IMR-90 (cell line): ENCODE measurements around the gene KRTAP1-5. TPM values are rescaled to one million over a fixed set of nuclear protein-coding genes. Genes with fewer than 3 reads are reported as not detected.

Experiments used
- ATAC-seq: fragments of 200-7000 bp; cut with Tn5 transposase; 2 replicates; pipeline ENCODE4 v1.9.1; 2020; ENCODE audit warnings: low read depth, mild to moderate bottlenecking, moderate library complexity
- BruUV-seq: library from RNA; stranded (reverse); fragments of 400-500 nt; replicated peaks from 2 replicates; lab custom pipeline; 2021; lab: Mats Ljungman, UMichigan
- CTCF ChIA-PET: fragments of 300-600 bp; formaldehyde crosslinking; extraction: SDS; loops from one replicate; lab custom pipeline; 2021; ENCODE audit warnings: antibody characterized with exemption; lab: Yijun Ruan, JAX
- POLR2A ChIA-PET: fragments of 300-600 bp; sonication (Branson Sonifier 250); formaldehyde crosslinking; loops from one replicate; lab custom pipeline; 2022; ENCODE audit warnings: antibody characterized with exemption; ENCODE audit not compliant: unreplicated experiment; lab: Charles Lee
- DNase-seq: peaks from one replicate; pipeline ENCODE4 v3.0.0; 2013
- H2AFZ ChIP-seq: replicated peaks from 2 replicates; pipeline ENCODE3; 2013; ENCODE audit warnings: low read length, mild to moderate bottlenecking; ENCODE audit not compliant: poor library complexity
- H2AK5ac ChIP-seq: 2 replicates; pipeline ENCODE4 v1.6.1; 2013; ENCODE audit warnings: low read depth, low read length, inconsistent platforms
- H2AK9ac ChIP-seq: replicated peaks from 2 replicates; pipeline ENCODE3; 2013; ENCODE audit warnings: mild to moderate bottlenecking, low read depth, low read length, moderate library complexity; ENCODE audit not compliant: poor library complexity
- H2BK120ac ChIP-seq: 2 replicates; pipeline ENCODE4 v1.6.1; 2013; ENCODE audit warnings: low read depth, low read length, inconsistent platforms
- H2BK15ac ChIP-seq: 3 replicates; pipeline ENCODE4 v1.6.1; 2013; ENCODE audit warnings: low read depth, low read length, inconsistent platforms
- H2BK20ac ChIP-seq: 2 replicates; pipeline ENCODE4 v1.6.1; 2013; ENCODE audit warnings: low read depth, mild to moderate bottlenecking, inconsistent platforms, low read length, moderate library complexity
- H2BK5ac ChIP-seq: 2 replicates; pipeline ENCODE4 v1.6.1; 2013; ENCODE audit warnings: mild to moderate bottlenecking, low read depth, low read length, inconsistent platforms; ENCODE audit not compliant: poor library complexity, severe bottlenecking
- H3K14ac ChIP-seq: replicated peaks from 2 replicates; pipeline ENCODE4 v1.6.1; 2013; ENCODE audit warnings: low read depth, low read length, inconsistent platforms
- H3K18ac ChIP-seq: 2 replicates; pipeline ENCODE4 v1.6.1; 2013; ENCODE audit warnings: low read depth, low read length, control low read depth
- H3K23ac ChIP-seq: 2 replicates; pipeline ENCODE4 v1.6.1; 2013; ENCODE audit warnings: low read depth, low read length, inconsistent platforms
- H3K27ac ChIP-seq: 2 replicates; pipeline ENCODE4 v1.5.1; 2013; ENCODE audit warnings: mild to moderate bottlenecking, control low read depth, low read length; ENCODE audit not compliant: insufficient read depth
- H3K27me3 ChIP-seq: 2 replicates; pipeline ENCODE4 v1.6.1; 2013; ENCODE audit warnings: low read length; ENCODE audit not compliant: control insufficient read depth, insufficient read depth
- H3K36me3 ChIP-seq: 2 replicates; pipeline ENCODE4 v1.6.1; 2013; ENCODE audit warnings: low read length, mixed read lengths; ENCODE audit not compliant: control insufficient read depth, insufficient read depth
- H3K4ac ChIP-seq: 2 replicates; pipeline ENCODE4 v1.6.1; 2013; ENCODE audit warnings: low read depth, low read length, inconsistent platforms
- H3K4me1 ChIP-seq: 2 replicates; pipeline ENCODE4 v1.6.1; 2013; ENCODE audit warnings: low read length, mixed read lengths; ENCODE audit not compliant: control insufficient read depth, insufficient read depth
- H3K4me2 ChIP-seq: 2 replicates; pipeline ENCODE4 v1.6.1; 2013; ENCODE audit warnings: low read depth, mild to moderate bottlenecking, control low read depth, low read length, moderate library complexity
- H3K4me3 ChIP-seq: 2 replicates; pipeline ENCODE4 v1.5.1; 2013; ENCODE audit warnings: low read depth, mild to moderate bottlenecking, control low read depth, low read length, moderate library complexity; ENCODE audit not compliant: insufficient read depth
- H3K56ac ChIP-seq: 2 replicates; pipeline ENCODE4 v1.6.1; 2013; ENCODE audit warnings: low read length, inconsistent platforms; ENCODE audit not compliant: insufficient read depth; ENCODE audit errors: extremely low read depth
- H3K79me1 ChIP-seq, 2 experiments: 2 replicates each; pipeline ENCODE4 v1.6.1; 2013; ENCODE audit warnings: low read length in 2 of 2, inconsistent platforms in 1 of 2, low read depth in 1 of 2
- H3K9ac ChIP-seq: 2 replicates; pipeline ENCODE4 v1.6.1; 2013; ENCODE audit warnings: low read depth, low read length, control low read depth
- H3K9me1 ChIP-seq: 2 replicates; pipeline ENCODE4 v1.6.1; 2013; ENCODE audit warnings: low read length, inconsistent platforms; ENCODE audit not compliant: insufficient read depth
- H3K9me3 ChIP-seq: 2 replicates; pipeline ENCODE4 v1.6.1; 2013; ENCODE audit warnings: low read length; ENCODE audit not compliant: control insufficient read depth, insufficient read depth
- H4K20me1 ChIP-seq: 2 replicates; pipeline ENCODE4 v1.6.1; 2013; ENCODE audit warnings: low read length, inconsistent platforms; ENCODE audit not compliant: insufficient read depth
- H4K5ac ChIP-seq: 2 replicates; pipeline ENCODE4 v1.6.1; 2013; ENCODE audit warnings: mild to moderate bottlenecking, low read depth, low read length, control low read depth
- H4K8ac ChIP-seq, 2 experiments: 2 replicates each; pipeline ENCODE4 v1.6.1; 2013; ENCODE audit warnings: low read depth in 2 of 2, low read length in 2 of 2, control low read depth in 1 of 2, inconsistent platforms in 1 of 2
- H4K91ac ChIP-seq: 2 replicates; pipeline ENCODE4 v1.6.1; 2013; ENCODE audit warnings: low read depth, low read length, inconsistent platforms; ENCODE audit not compliant: insufficient read depth
- BHLHE40 ChIP-seq: fragments of 150-350 bp; IDR thresholded peaks from 2 replicates; pipeline ENCODE4 v1.6.1; 2016; ENCODE audit warnings: mild to moderate bottlenecking, low read depth, low read length
- FOS ChIP-seq: fragments of 150-350 bp; IDR thresholded peaks from 2 replicates; pipeline ENCODE4 v1.6.1; 2016; ENCODE audit warnings: low read depth, low read length
- MXI1 ChIP-seq: IDR thresholded peaks from 2 replicates; pipeline ENCODE4 v1.6.1; 2012; ENCODE audit warnings: low read depth, mild to moderate bottlenecking, low read length, moderate library complexity, borderline replicate concordance
- RAD21 ChIP-seq: IDR thresholded peaks from 2 replicates; pipeline ENCODE4 v1.6.1; 2012; ENCODE audit warnings: low read length, improper control_type of control experiment
- SMC3 ChIP-seq: fragments of 150-350 bp; IDR thresholded peaks from 2 replicates; pipeline ENCODE4 v1.6.1; 2016; ENCODE audit warnings: low read depth, mild to moderate bottlenecking, antibody characterized with exemption, low read length, moderate library complexity
- USF2 ChIP-seq: fragments of 150-350 bp; IDR thresholded peaks from 2 replicates; pipeline ENCODE4 v1.6.1; 2017; ENCODE audit warnings: mild to moderate bottlenecking, antibody characterized with exemption, low read length, low read depth
- WGBS, 2 experiments: methylation state at CpG; one replicate each; pipeline versions ENCODE4 v1.1.5 to v1.1.7; 2013; ENCODE audit warnings: missing lambda C conversion rate in 2 of 2; ENCODE audit not compliant: insufficient read length in 1 of 2; ENCODE audit errors: extremely low coverage in 2 of 2; 5-methylcytosine and 5-hydroxymethylcytosine counted together
- dilution Hi-C: fragments of 300-500 bp; cut with HindIII; formaldehyde crosslinking; loops from one replicate; pipeline ENCODE4 v1.14.3; 2018; ENCODE audit warnings: low sequenced_read_pairs; ENCODE audit not compliant: unreplicated experiment
- in situ Hi-C: fragments of 300-500 bp; cut with MboI; formaldehyde crosslinking; loops from 3 replicates; pipeline ENCODE4 v1.14.3; 2019; ENCODE audit warnings: low sequenced_read_pairs, inconsistent platforms, mixed read lengths
- intact Hi-C: fragments of 100-400 bp; cut with micrococcal nuclease; formaldehyde crosslinking; loops from 2 replicates; pipeline ENCODE4 v1.10.0; 2022
- polyA plus RNA-seq, 3 experiments: library from polyadenylated mRNA; depleted of rRNA; stranded (reverse); fragments of >200 nt; gene quantifications; 2 replicates each; pipeline ENCODE4 v1.2.3, GENCODE V29; 2012; ENCODE audit warnings: low replicate concordance in 1 of 3
- total RNA-seq: library from RNA; depleted of rRNA; stranded (reverse); fragments of >200 nt; gene quantifications from 2 replicates; pipeline ENCODE4 v1.2.3, GENCODE V29; 2012
- TF ChIP-seq, protein P1 (sequence below): conservative IDR thresholded peaks from 2 replicates; pipeline ENCODE4 v1.5.1; 2012; ENCODE audit warnings: mild to moderate bottlenecking, low read depth, low read length, improper control_type of control experiment

Gene KRTAP1-5
- total and polyA plus RNA-seq, 2 of the 4 experiments (the other 2 are of a cell fraction): 27.0 to 34.8 TPM

DNA sequence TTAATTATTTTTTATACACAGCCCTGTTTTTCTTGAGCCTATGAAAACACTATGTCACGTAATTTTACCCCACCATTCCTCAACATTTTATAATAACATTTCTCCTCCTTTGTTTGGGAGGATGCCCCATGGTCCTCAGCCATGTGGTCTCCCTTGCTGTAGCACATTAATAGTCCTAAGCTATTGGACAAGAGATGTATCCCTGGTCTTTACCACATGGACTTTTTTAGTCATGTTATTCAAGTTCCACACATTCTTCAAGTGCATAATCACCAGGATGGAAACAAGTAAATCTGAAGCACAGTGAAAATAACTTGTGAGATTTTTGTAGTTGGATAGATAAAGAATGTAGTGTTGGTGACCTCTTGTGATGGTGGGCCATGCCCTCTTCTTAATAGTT is 35.0 kb upstream of the KRTAP1-5 start:
- Histone ChIP-seq H2AFZ (no peak overlapping the region), H3K18ac (peak overlapping the region; percentile 97), H3K36me3 (no peaks in the 10 kb centered on the region), H2BK5ac (peak overlapping the region; percentile 98), H3K79me1 (no peaks in the 10 kb centered on the region), H3K27ac (peak overlapping the region; percentile 87), H3K9me1 (peaks cover 5% of the 10 kb centered on the region; the same call in 1 of the 2 replicates), H3K4me3 (no peak overlapping the region), H3K4ac (peak overlapping the region; percentile 98), H4K91ac (peak overlapping the region; percentile 98), H3K14ac (peak overlapping the region; percentile 97), H2AK5ac (no peak overlapping the region; the same call in 1 of the 2 replicates), H2BK20ac (peak overlapping the region; percentile 100), H4K8ac (peak overlapping the region; percentile 95 to 99), H3K4me1 (peaks cover 20% of the 10 kb centered on the region), H3K4me2 (no peak overlapping the region), H2AK9ac (no peak overlapping the region), H3K9ac (no peak overlapping the region), H2BK120ac (peak overlapping the region; percentile 99), H3K9me3 (no peaks in the 10 kb centered on the region), H3K56ac (peak overlapping the region; percentile 97), H4K5ac (peak overlapping the region; percentile 95; the same call in 1 of the 2 replicates), H2BK15ac (peak overlapping the region; percentile 94), H3K23ac (peak overlapping the region; percentile 99), H3K27me3 (no peaks in the 10 kb centered on the region), H4K20me1 (no peaks in the 10 kb centered on the region)
- POLR2A ChIA-PET: interaction anchor here (3.0 kb wide), 1 partner anchor 152 kb away, joined by 12 read pairs; no protein-coding TSS in a partner anchor
- dilution Hi-C loops: no loop called here
- TF ChIP-seq RAD21 (peak; percentile 31), MXI1 (peak; percentile 31; the same call in 1 of the 2 replicates), BHLHE40 (no peak), SMC3 (no peak), USF2 (peak; percentile 72; the same call in 1 of the 2 replicates), FOS (peak; percentile 34; the same call in 1 of the 2 replicates)
- TF ChIP-seq, protein P1, sequence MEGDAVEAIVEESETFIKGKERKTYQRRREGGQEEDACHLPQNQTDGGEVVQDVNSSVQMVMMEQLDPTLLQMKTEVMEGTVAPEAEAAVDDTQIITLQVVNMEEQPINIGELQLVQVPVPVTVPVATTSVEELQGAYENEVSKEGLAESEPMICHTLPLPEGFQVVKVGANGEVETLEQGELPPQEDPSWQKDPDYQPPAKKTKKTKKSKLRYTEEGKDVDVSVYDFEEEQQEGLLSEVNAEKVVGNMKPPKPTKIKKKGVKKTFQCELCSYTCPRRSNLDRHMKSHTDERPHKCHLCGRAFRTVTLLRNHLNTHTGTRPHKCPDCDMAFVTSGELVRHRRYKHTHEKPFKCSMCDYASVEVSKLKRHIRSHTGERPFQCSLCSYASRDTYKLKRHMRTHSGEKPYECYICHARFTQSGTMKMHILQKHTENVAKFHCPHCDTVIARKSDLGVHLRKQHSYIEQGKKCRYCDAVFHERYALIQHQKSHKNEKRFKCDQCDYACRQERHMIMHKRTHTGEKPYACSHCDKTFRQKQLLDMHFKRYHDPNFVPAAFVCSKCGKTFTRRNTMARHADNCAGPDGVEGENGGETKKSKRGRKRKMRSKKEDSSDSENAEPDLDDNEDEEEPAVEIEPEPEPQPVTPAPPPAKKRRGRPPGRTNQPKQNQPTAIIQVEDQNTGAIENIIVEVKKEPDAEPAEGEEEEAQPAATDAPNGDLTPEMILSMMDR: 0 out of 2 replicates have a peak, but pooled peaks have one; percentile 10
- WGBS, 2 experiments: 100% methylated on average over 1 of the region's 1 CpG; no CpG with 5 or more reads in 1 of the 2 experiments
- DNase-seq (peak; percentile 97), ATAC-seq (peak; percentile 70)
- no TSS peak for BruUV-seq
- CTCF ChIA-PET: no interaction called here
- in situ Hi-C loops: no loop called here
- intact Hi-C loops: loop anchor here (2.0 to 5.0 kb wide), 5 partner anchors 153 to 585 kb away; no protein-coding TSS in a partner anchor
